WTC11 (cell line): ENCODE results near the gene STK24. TPM values are rescaled to one million over a fixed set of nuclear protein-coding genes. Genes with fewer than 3 reads are reported as not detected.

Source experiments
- ATAC-seq: fragments of 200-7000 bp; cut with Tn5 transposase; 2 replicates; pipeline ENCODE4 v1.10.0; 2021; ENCODE audit warnings: mild to moderate bottlenecking, moderate library complexity
- CTCF ChIA-PET: fragments of 300-600 bp; sonication (Branson Sonifier 250); formaldehyde crosslinking; loops from one replicate; lab custom pipeline; 2021; ENCODE audit warnings: antibody characterized with exemption; lab: Charles Lee
- POLR2A ChIA-PET: fragments of 350-600 bp; sonication (Branson Sonifier 250); formaldehyde crosslinking; loops from one replicate; lab custom pipeline; 2021; ENCODE audit warnings: antibody characterized with exemption; lab: Charles Lee
- DNase-seq: peaks from one replicate; pipeline ENCODE4 v3.0.0; 2021; ENCODE audit warnings: low spot score
- H3K27ac Mint-ChIP-seq: 2 replicates; pipeline ENCODE4 v1.8.0; 2021; ENCODE audit warnings: mixed read lengths
- H3K27me3 Mint-ChIP-seq: 2 replicates; pipeline ENCODE4 v1.8.0; 2021; ENCODE audit warnings: low read depth, mild to moderate bottlenecking, moderate library complexity, mixed read lengths
- H3K36me3 Mint-ChIP-seq: 2 replicates; pipeline ENCODE4 v1.8.0; 2021; ENCODE audit warnings: mixed read lengths
- H3K4me1 Mint-ChIP-seq: 2 replicates; pipeline ENCODE4 v1.8.0; 2022; ENCODE audit warnings: mixed read lengths
- H3K4me3 Mint-ChIP-seq: 2 replicates; pipeline ENCODE4 v1.8.0; 2021; ENCODE audit warnings: mild to moderate bottlenecking, moderate library complexity, mixed read lengths
- H3K9me3 Mint-ChIP-seq: 2 replicates; pipeline ENCODE4 v1.8.0; 2021; ENCODE audit warnings: mixed read lengths
- AR ChIP-seq: fragments of 250-450 bp; sonication (Bioruptor Pico); IDR thresholded peaks from 2 replicates; pipeline ENCODE4 v1.9.0; 2021; ENCODE audit warnings: mild to moderate bottlenecking
- ATF2 ChIP-seq: sonication (generic); formaldehyde crosslinking; IDR thresholded peaks from 2 replicates; pipeline ENCODE4 v1.8.1; 2022; ENCODE audit warnings: low read depth, missing genetic modification reagents, borderline replicate concordance
- ATF6 ChIP-seq: sonication (generic); formaldehyde crosslinking; IDR thresholded peaks from 2 replicates; pipeline ENCODE4 v1.8.1; 2023; ENCODE audit warnings: mild to moderate bottlenecking, missing genetic modification reagents
- CBFB ChIP-seq: sonication (generic); formaldehyde crosslinking; IDR thresholded peaks from 2 replicates; pipeline ENCODE4 v1.8.1; 2022; ENCODE audit warnings: mild to moderate bottlenecking, low read depth, missing genetic modification reagents
- CTCF ChIP-seq: fragments of 200-600 bp; IDR thresholded peaks from 2 replicates; pipeline ENCODE4 v1.8.0; 2022; ENCODE audit warnings: antibody characterized with exemption
- ELF4 ChIP-seq: sonication (generic); formaldehyde crosslinking; IDR thresholded peaks from 2 replicates; pipeline ENCODE4 v1.8.1; 2022; ENCODE audit warnings: low read depth, mild to moderate bottlenecking, moderate library complexity, missing genetic modification reagents
- ERG ChIP-seq: fragments of 250-450 bp; sonication (Bioruptor Pico); IDR thresholded peaks from 2 replicates; pipeline ENCODE4 v1.8.0; 2021; ENCODE audit warnings: mild to moderate bottlenecking
- HMGXB4 ChIP-seq: sonication (generic); formaldehyde crosslinking; IDR thresholded peaks from 2 replicates; pipeline ENCODE4 v1.8.1; 2023; ENCODE audit warnings: mild to moderate bottlenecking, moderate library complexity, missing genetic modification reagents
- IRF2 ChIP-seq: sonication (generic); formaldehyde crosslinking; IDR thresholded peaks from 2 replicates; pipeline ENCODE4 v1.8.0; 2022; ENCODE audit warnings: low read depth, missing genetic modification reagents, borderline replicate concordance
- KAT7 ChIP-seq: sonication (generic); formaldehyde crosslinking; IDR thresholded peaks from 2 replicates; pipeline ENCODE4 v1.8.1; 2023; ENCODE audit warnings: missing genetic modification reagents, mild to moderate bottlenecking, borderline replicate concordance
- MLX ChIP-seq: sonication (generic); formaldehyde crosslinking; IDR thresholded peaks from 2 replicates; pipeline ENCODE4 v1.8.1; 2023; ENCODE audit warnings: mild to moderate bottlenecking, missing genetic modification reagents, moderate library complexity
- MYBL2 ChIP-seq: sonication (generic); formaldehyde crosslinking; IDR thresholded peaks from 2 replicates; pipeline ENCODE4 v1.8.1; 2023; ENCODE audit warnings: mild to moderate bottlenecking, moderate library complexity, missing genetic modification reagents
- PRRX2 ChIP-seq: fragments of 250-450 bp; sonication (Bioruptor Pico); IDR thresholded peaks from 2 replicates; pipeline ENCODE4 v1.8.0; 2021; ENCODE audit warnings: mild to moderate bottlenecking
- SOX15 ChIP-seq: fragments of 250-450 bp; sonication (Bioruptor Pico); IDR thresholded peaks from 2 replicates; pipeline ENCODE4 v1.9.0; 2021; ENCODE audit warnings: mild to moderate bottlenecking
- SP1 ChIP-seq: sonication (generic); formaldehyde crosslinking; conservative IDR thresholded peaks from 2 replicates; pipeline ENCODE4 v1.8.1; 2022; ENCODE audit warnings: missing genetic modification reagents
- TCF7 ChIP-seq: sonication (generic); formaldehyde crosslinking; IDR thresholded peaks from 2 replicates; pipeline ENCODE4 v1.8.0; 2022; ENCODE audit warnings: mild to moderate bottlenecking, low read depth, missing genetic modification reagents, moderate library complexity
- ZNF219 ChIP-seq: sonication (generic); formaldehyde crosslinking; IDR thresholded peaks from 2 replicates; pipeline ENCODE4 v1.8.0; 2023; ENCODE audit warnings: missing genetic modification reagents, mild to moderate bottlenecking, borderline replicate concordance
- ZNF512 ChIP-seq: sonication (generic); formaldehyde crosslinking; IDR thresholded peaks from 2 replicates; pipeline ENCODE4 v1.8.1; 2022; ENCODE audit warnings: missing genetic modification reagents, borderline replicate concordance
- total RNA-seq: library from RNA; stranded (reverse); gene quantifications from 3 replicates; pipeline ENCODE4 v1.2.3, GENCODE V29; 2021
- TF ChIP-seq, protein P1 (sequence below): sonication (generic); formaldehyde crosslinking; IDR thresholded peaks from 2 replicates; pipeline ENCODE4 v1.8.1; 2023; ENCODE audit warnings: mild to moderate bottlenecking, missing genetic modification reagents

Gene STK24
- total RNA-seq, 1 experiment from 2014 or later, result 138 TPM

- TF ChIP-seq ZNF512 (CRISPR knock-in tag) (no peak), ERG (CRISPR knock-in tag) (no peak), MLX (CRISPR knock-in tag) (no peak), IRF2 (CRISPR knock-in tag) (no peak), ATF2 (CRISPR knock-in tag) (no peak), HMGXB4 (CRISPR knock-in tag) (no peak)
Measured at GRCh38 chr13:98446234-98446621, 130.7 kb downstream of the STK24 start (continued).

GRCh38 chr13:98445340-98446233, 131.3 kb downstream of the STK24 start:
- peak; percentile 90 for DNase-seq
- Mint-ChIP-seq H3K4me1 (peaks cover 21% of the 10 kb centered on the region), H3K4me3 (no peak overlapping the region), H3K36me3 (peaks cover 30% of the 10 kb centered on the region), H3K27ac (peak overlapping the region; percentile 70; the same call in 1 of the 2 replicates), H3K9me3 (no peaks in the 10 kb centered on the region), H3K27me3 (no peaks in the 10 kb centered on the region)
- ChIA-PET POLR2A (no interaction called here), CTCF (interaction anchor here (0.6 to 4.4 kb wide), 77 partner anchors 9 to 602 kb away, joined by 3 to 67 read pairs (median 4); partner anchors contain the start of gene STK24)
- ATAC-seq, result peak; percentile 88
- TF ChIP-seq SP1 (CRISPR knock-in tag) (0 out of 2 replicates have a peak, but pooled peaks have one; percentile 42), MYBL2 (CRISPR knock-in tag) (no peak), ZNF219 (no peak), CBFB (0 out of 2 replicates have a peak, but pooled peaks have one; percentile 37), AR (CRISPR knock-in tag) (no peak), TCF7 (CRISPR knock-in tag) (no peak), ATF6 (CRISPR knock-in tag) (no peak), KAT7 (CRISPR knock-in tag) (no peak), SOX15 (CRISPR knock-in tag) (no peak), ELF4 (CRISPR knock-in tag) (no peak), CTCF (peak; percentile 97), PRRX2 (peak; percentile 65; the same call in 1 of the 2 replicates)
- TF ChIP-seq, protein P1, sequence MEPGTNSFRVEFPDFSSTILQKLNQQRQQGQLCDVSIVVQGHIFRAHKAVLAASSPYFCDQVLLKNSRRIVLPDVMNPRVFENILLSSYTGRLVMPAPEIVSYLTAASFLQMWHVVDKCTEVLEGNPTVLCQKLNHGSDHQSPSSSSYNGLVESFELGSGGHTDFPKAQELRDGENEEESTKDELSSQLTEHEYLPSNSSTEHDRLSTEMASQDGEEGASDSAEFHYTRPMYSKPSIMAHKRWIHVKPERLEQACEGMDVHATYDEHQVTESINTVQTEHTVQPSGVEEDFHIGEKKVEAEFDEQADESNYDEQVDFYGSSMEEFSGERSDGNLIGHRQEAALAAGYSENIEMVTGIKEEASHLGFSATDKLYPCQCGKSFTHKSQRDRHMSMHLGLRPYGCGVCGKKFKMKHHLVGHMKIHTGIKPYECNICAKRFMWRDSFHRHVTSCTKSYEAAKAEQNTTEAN (CRISPR knock-in tag), result no peak
